ENCODE measurements around the gene PCBP4.
A peak's percentile ranks its signal among the peaks of the same experiment; 100 is the strongest.

GRCh38 chr3:51941798-51942602, 25.3 kb downstream of the PCBP4 start, which contains the start of the genes PARP3 and RRP9:
- peak; percentile 97 to 100 (median 98) for TF ChIP-seq CTCF (IDR thresholded peaks at IDR 0.05)
- peak; percentile 63 to 68 for TF ChIP-seq POLR2A (IDR thresholded peaks at IDR 0.05)
- TF ChIP-seq EP300 (IDR thresholded peaks at IDR 0.05), result no peak
- peak; percentile 51 to 82 (median 72) for TF ChIP-seq POLR2AphosphoS5 (IDR thresholded peaks at IDR 0.05)
